ENCODE results near the gene GJD4. TPM values are rescaled to one million over a fixed set of nuclear protein-coding genes. Genes with fewer than 3 reads are reported as not detected.

The GJD4 gene, protein sequence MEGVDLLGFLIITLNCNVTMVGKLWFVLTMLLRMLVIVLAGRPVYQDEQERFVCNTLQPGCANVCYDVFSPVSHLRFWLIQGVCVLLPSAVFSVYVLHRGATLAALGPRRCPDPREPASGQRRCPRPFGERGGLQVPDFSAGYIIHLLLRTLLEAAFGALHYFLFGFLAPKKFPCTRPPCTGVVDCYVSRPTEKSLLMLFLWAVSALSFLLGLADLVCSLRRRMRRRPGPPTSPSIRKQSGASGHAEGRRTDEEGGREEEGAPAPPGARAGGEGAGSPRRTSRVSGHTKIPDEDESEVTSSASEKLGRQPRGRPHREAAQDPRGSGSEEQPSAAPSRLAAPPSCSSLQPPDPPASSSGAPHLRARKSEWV
- not detected for polyA plus RNA-seq (ENCODE audit: low read depth in 6 of 6)

DNA sequence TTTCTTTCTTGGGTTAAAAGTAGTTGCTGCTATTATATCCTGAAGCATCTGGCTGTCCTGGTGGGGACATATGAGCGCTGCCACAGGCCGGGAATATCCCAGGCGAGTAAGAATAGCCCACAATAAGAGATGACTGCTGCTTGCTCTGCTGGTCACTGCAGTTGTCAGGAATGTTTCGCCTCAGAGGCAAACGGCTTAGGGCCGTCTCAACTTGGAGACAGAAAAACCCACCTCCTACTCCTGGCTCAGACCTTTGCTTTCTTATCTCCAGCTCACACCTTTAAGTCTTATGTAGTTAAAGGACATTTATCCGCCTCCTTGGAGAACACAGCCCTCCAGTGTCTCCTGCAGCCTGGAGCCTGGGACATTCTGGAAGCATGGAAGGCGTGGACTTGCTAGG is at the start of gene GJD4:
Gene GJD4, plus strand, starts transcription at position 151 of the 400 bp plus-strand sequence. Its CDS starts 227 bp downstream, at position 378.
- peak within 1 kb of the TSS in 1 of 8 donors; percentile 21 for H3K4me3 Mint-ChIP-seq
- H3K9me3 Mint-ChIP-seq, result peaks cover 0 to 29% (median 15%) of the 10 kb centered on the region in 7 donors
- H3K27ac Mint-ChIP-seq, result peak within 1 kb of the TSS in 1 of 6 donors; percentile 54
- peaks cover 8 to 12% (median 10%) of the 10 kb centered on the region in 3 donors for H3K4me1 Mint-ChIP-seq
- peaks cover 52 to 71% (median 55%) of the 10 kb centered on the region in 3 donors for H3K27me3 Mint-ChIP-seq
- ATAC-seq (ENCODE audit: low read depth in 2 of 2) (no peak), DNase-seq (no peak)
- peaks cover 5 to 17% of the 10 kb centered on the region in 2 donors for H3K36me3 Mint-ChIP-seq

DNA sequence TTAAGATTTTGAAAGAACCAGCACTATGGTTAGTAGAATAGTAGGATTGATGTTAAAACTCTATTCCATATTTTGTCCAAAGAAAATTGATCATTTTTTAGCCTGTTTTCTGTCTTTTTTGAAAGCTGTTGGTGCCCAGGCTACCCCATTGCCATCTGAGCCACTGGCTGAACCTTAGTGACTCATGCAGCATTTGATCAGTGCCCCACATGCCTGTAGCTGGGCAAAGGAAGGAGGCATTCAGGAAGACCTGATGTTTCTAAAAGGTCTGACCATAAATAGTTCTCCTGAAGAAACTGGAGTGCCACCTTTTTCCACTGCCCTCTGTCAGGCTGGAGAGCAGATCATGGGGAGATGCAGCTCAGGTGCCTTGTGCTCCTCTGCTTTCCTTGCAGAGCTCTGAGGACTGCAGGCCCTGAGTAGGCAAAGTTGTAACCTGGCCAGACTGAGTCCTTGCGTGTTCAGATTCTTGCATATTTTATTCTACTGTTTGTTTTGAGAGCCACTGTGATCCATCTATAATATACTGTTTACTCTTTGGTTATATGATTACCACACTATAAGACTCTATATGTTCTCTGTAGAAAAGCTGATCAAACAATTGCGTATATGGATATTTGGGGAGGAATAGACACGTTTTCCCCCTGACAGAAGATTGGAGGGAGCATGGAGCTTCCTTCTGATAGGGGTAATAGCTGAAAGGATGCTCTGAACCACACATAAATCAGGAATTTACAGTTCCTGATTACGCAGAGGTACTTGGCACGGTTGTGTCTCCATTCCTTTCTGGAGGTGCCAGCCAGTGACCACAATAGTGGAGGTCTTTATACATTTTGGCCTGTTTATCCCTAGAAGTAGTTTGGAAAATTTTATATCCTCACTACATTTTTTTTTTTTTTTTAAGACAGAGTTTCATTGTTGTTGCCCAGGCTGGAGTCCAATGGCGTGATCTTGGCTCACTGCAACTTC is 48.9 kb upstream of the GJD4 start:
- Mint-ChIP-seq H3K27ac (peak overlapping the region in 3 of 6 donors; percentile 69 to 81 (median 80)), H3K27me3 (no peaks in the 10 kb centered on the region), H3K36me3 (peaks cover 10 to 26% of the 10 kb centered on the region in 2 donors), H3K9me3 (no peaks in the 10 kb centered on the region), H3K4me3 (no peak overlapping the region), H3K4me1 (peaks cover 29 to 50% (median 44%) of the 10 kb centered on the region in 3 donors)
- DNase-seq, result no peak
- no peak for ATAC-seq (ENCODE audit: low read depth in 2 of 2)

GRCh38 chr10:35558276-35558675 is 46.9 kb upstream of the GJD4 start:
- Mint-ChIP-seq H3K27me3 (no peaks in the 10 kb centered on the region), H3K27ac (peak overlapping the region in 2 of 6 donors; percentile 21 to 36), H3K4me1 (peaks cover 30 to 42% (median 40%) of the 10 kb centered on the region in 3 donors), H3K36me3 (peaks cover 17 to 26% of the 10 kb centered on the region in 2 donors), H3K4me3 (no peak overlapping the region), H3K9me3 (no peaks in the 10 kb centered on the region)
- DNase-seq (no peak), ATAC-seq (ENCODE audit: low read depth in 2 of 2) (no peak)

DNA sequence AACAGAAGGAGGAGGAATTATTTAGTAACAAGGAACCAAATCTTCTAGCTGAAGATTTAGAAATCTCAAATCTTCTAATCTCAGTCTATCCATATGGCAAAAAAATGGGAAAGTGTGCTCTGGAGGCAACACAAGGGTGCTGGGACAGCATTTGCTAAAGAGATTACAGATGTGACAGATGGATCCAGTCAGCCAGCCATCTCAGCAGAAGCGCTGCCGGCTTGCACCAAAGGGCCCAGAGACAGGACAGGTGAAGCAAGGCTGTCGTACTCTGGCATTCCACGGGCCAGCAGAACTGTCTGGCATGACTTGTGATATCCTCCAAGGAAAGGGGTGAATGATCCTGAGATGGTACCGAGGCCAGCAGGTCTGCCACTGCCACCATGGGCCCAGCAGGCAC is 45.7 kb upstream of the GJD4 start:
- no peak overlapping the region for H3K4me3 Mint-ChIP-seq
- no peaks in the 10 kb centered on the region for H3K27me3 Mint-ChIP-seq
- H3K4me1 Mint-ChIP-seq, result peaks cover 29 to 37% (median 36%) of the 10 kb centered on the region in 3 donors
- DNase-seq (no peak), ATAC-seq (ENCODE audit: low read depth in 2 of 2) (no peak)
- peaks cover 17 to 26% of the 10 kb centered on the region in 2 donors for H3K36me3 Mint-ChIP-seq
- peak overlapping the region in 1 of 6 donors; percentile 27 for H3K27ac Mint-ChIP-seq
- H3K9me3 Mint-ChIP-seq, result no peaks in the 10 kb centered on the region

GRCh38 chr10:35561715-35562114 is 43.4 kb upstream of the GJD4 start:
- no peak for ATAC-seq (ENCODE audit: low read depth in 2 of 2)
- Mint-ChIP-seq H3K27ac (peak overlapping the region in 1 of 6 donors; percentile 76), H3K4me3 (no peak overlapping the region), H3K4me1 (peaks cover 28 to 34% (median 33%) of the 10 kb centered on the region in 3 donors), H3K9me3 (no peaks in the 10 kb centered on the region), H3K36me3 (peaks cover 17 to 31% of the 10 kb centered on the region in 2 donors), H3K27me3 (no peaks in the 10 kb centered on the region)
- no peak for DNase-seq

DNA sequence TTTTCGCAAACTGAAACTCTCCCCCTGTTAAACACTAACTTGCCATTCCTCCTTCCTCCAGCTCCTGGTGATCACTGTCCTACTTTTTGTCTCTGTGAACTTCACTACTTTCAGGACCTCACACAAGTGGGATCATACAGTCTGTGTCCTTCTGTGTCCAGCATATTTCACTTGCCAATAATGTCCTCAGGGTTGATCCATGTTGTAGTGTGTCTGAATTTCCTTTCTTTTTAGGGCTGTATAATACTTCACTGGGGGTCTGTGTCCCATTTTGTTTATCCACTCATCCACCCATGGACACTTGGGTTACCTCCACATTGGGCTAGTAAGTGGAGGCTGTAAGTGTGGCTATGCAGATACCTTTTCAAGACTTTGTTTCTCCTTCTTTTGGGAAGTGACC is 42.7 kb upstream of the GJD4 start:
- Mint-ChIP-seq H3K9me3 (no peaks in the 10 kb centered on the region), H3K4me3 (no peak overlapping the region), H3K36me3 (peaks cover 17 to 31% of the 10 kb centered on the region in 2 donors), H3K27me3 (no peaks in the 10 kb centered on the region), H3K4me1 (peaks cover 28 to 34% (median 33%) of the 10 kb centered on the region in 3 donors), H3K27ac (peak overlapping the region in 1 of 6 donors; percentile 79)
- no peak for DNase-seq
- ATAC-seq (ENCODE audit: low read depth in 2 of 2), result no peak

- peaks cover 20 to 33% (median 27%) of the 10 kb centered on the region in 3 donors for H3K4me1 Mint-ChIP-seq
- peak; percentile 27 to 44 for ATAC-seq (ENCODE audit: low read depth in 2 of 2)
- H3K4me3 Mint-ChIP-seq, result no peak overlapping the region
- H3K36me3 Mint-ChIP-seq, result peaks cover 17 to 31% of the 10 kb centered on the region in 2 donors
- H3K27ac Mint-ChIP-seq, result peak overlapping the region in 3 of 6 donors; percentile 64 to 73 (median 72)
- H3K27me3 Mint-ChIP-seq, result no peaks in the 10 kb centered on the region
- peak; percentile 28 for DNase-seq
- H3K9me3 Mint-ChIP-seq, result no peaks in the 10 kb centered on the region
Measured at GRCh38 chr10:35563261-35563891, 41.8 kb upstream of the GJD4 start.

DNA sequence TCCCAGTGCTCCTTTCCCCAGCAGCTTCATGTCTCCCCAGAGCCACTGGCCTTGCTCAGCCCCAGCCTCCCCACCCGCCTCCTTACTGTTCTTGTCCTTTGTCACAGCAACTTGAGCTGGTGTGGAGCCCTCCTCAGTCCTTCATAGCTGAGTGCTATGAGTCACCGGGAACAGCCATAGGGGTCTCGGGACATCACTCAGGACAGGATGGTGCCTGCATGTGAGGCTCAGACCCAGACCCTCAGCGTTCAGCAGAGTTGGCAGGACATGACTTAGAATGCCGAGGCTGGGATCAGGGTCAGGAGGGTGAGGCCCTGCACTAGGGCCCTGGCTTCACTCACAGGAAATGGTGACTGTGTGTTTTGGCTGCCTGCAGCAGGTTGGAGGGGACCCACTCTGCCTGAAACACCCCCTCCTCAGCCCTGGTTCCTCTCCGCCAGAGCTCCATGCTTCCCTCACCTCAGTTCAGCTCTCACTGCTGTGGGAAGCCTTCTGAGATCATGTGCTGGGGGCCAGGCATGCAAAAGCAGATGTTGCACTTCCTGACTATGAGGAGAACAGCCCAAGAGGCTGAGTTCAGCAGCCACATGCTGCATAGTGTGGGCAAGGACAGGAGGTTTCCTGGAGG is 40.7 kb upstream of the GJD4 start:
- ATAC-seq (ENCODE audit: low read depth in 2 of 2) (peak; percentile 50 to 77), DNase-seq (no peak)
- no peaks in the 10 kb centered on the region for H3K9me3 Mint-ChIP-seq
- H3K36me3 Mint-ChIP-seq, result peaks cover 17 to 28% of the 10 kb centered on the region in 2 donors
- peak overlapping the region in 4 of 6 donors; percentile 64 to 83 (median 76) for H3K27ac Mint-ChIP-seq
- peak overlapping the region in 1 of 8 donors; percentile 29 for H3K4me3 Mint-ChIP-seq
- H3K4me1 Mint-ChIP-seq, result peaks cover 17 to 33% (median 26%) of the 10 kb centered on the region in 3 donors
- no peaks in the 10 kb centered on the region for H3K27me3 Mint-ChIP-seq

DNA sequence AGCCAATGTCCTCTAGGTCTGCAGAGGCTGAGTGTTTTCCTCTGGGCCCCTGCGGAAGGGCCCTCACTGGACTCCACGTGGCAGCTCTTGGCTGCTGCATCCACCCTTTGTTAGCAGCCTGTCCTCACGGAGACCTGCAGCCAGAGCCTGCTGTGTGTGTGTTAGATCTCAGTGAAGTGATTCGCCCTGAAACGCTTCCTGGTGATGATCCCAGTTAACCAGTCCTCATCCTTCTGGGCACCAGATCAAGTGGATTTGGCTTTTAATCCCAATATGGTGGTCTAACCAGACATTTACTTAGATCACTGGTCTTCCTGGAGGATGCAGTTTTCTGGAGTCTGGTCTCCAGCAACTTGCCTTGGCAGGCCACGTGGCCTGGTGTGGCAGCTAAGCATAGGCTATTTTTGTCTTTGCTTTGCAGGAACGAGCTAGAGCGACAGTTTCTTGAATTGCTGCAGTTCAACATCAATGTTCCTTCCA is 39.5 kb upstream of the GJD4 start:
- no peak for DNase-seq
- ATAC-seq (ENCODE audit: low read depth in 2 of 2), result no peak
- Mint-ChIP-seq H3K9me3 (no peaks in the 10 kb centered on the region), H3K36me3 (peaks cover 11 to 26% of the 10 kb centered on the region in 2 donors), H3K4me1 (peaks cover 13 to 33% (median 31%) of the 10 kb centered on the region in 3 donors), H3K27me3 (no peaks in the 10 kb centered on the region), H3K4me3 (peak overlapping the region in 1 of 8 donors; percentile 37), H3K27ac (peak overlapping the region; percentile 15 to 77 (median 66))

DNA sequence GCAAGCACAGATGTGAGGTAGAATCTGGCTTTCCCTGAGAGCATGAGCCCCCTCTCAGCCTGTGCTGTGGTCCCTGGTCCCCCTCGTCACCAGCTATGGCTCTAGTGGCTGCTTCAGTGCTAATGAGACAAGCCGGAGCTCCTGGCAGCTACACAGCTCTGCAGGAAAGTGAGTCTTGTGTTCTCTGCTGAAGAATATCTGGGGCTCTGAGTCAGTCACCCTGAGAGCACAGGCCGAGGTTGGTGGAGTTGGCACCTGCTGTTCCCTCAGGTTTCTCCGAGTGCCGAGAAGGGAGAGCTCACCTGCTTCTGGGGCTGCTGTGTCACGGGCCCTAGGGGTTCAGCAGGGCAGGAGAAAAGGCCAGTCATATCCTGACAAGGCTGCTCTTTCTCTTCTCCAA is 37.2 kb upstream of the GJD4 start:
- Mint-ChIP-seq H3K27ac (peak overlapping the region in 1 of 6 donors; percentile 12), H3K4me3 (no peak overlapping the region), H3K36me3 (peaks cover 0 to 19% of the 10 kb centered on the region in 2 donors), H3K4me1 (peaks cover 13 to 31% (median 25%) of the 10 kb centered on the region in 3 donors), H3K27me3 (no peaks in the 10 kb centered on the region), H3K9me3 (no peaks in the 10 kb centered on the region)
- ATAC-seq (ENCODE audit: low read depth in 2 of 2) (no peak), DNase-seq (no peak)

GRCh38 chr10:35568483-35569015 is 36.6 kb upstream of the GJD4 start:
- H3K4me3 Mint-ChIP-seq, result no peak overlapping the region
- peak overlapping the region in 1 of 6 donors; percentile 44 for H3K27ac Mint-ChIP-seq
- no peak for DNase-seq
- no peaks in the 10 kb centered on the region for H3K9me3 Mint-ChIP-seq
- peaks cover 9 to 31% (median 23%) of the 10 kb centered on the region in 3 donors for H3K4me1 Mint-ChIP-seq
- no peaks in the 10 kb centered on the region for H3K27me3 Mint-ChIP-seq
- no peak for ATAC-seq (ENCODE audit: low read depth in 2 of 2)
- peaks cover 0 to 19% of the 10 kb centered on the region in 2 donors for H3K36me3 Mint-ChIP-seq

DNA sequence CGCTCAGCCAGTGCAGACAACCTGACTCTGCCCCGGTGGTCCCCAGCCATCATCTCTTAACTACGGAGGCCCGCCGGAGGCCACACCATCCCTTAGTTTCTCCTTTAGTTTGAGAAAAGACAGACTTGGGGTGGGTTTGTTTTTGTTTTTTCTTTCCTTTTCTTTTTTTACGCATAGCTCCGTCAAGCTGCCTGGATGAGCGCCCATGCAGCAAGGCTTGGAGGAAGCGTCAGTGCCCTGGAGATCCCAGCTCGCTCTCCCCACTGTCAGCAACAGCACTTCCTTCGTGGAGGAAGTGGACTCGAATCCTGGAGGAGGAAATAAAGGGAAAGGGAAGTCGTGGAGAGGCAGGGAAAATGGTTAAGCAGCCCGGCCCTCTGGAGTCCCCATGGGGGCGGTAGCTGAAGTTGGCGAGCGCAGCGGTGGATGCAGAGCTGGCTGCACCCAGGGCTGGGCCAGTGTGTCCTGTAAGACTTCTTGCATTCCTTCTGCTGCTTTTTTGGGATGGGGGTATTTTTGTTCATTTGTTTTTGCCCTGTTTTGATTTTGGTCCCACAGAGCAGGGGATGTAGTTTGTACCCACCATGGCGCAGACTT is 35.9 kb upstream of the GJD4 start:
- H3K4me1 Mint-ChIP-seq, result peaks cover 7 to 28% (median 16%) of the 10 kb centered on the region in 3 donors
- DNase-seq, result no peak
- ATAC-seq (ENCODE audit: low read depth in 2 of 2), result no peak
- peak overlapping the region in 3 of 6 donors; percentile 75 to 90 (median 87) for H3K27ac Mint-ChIP-seq
- no peak overlapping the region for H3K4me3 Mint-ChIP-seq
- peaks cover 0 to 19% of the 10 kb centered on the region in 2 donors for H3K36me3 Mint-ChIP-seq
- no peaks in the 10 kb centered on the region for H3K9me3 Mint-ChIP-seq
- H3K27me3 Mint-ChIP-seq, result no peaks in the 10 kb centered on the region

Measured in naive B cell (primary cell).